Lung microvascular endothelial cell (primary cell): ENCODE data around the gene SPRYD7. TPM values are rescaled to one million over a fixed set of nuclear protein-coding genes. Genes with fewer than 3 reads are reported as not detected.
"Not testable (repeated sequence)": the region's sequence is repeated elsewhere in the genome, so short reads cannot be mapped to it uniquely, and the experiment has no call there.

Experiments used
- DNase-seq, 2 donors: peaks; one replicate each; pipeline versions ENCODE4 v3.0.0 to v3.0.0-alpha.2; 2010; ENCODE audit warnings: low read depth in 2 of 2
- total RNA-seq: library from RNA; depleted of rRNA; stranded (reverse); fragments of >200 nt; gene quantifications from 2 replicates; pipeline ENCODE4 v1.2.1, GENCODE V29; 2014

The SPRYD7 gene
- total RNA-seq, 1 donor from 2014 or later: 4.2 TPM

- DNase-seq: no peak
Observed at GRCh38 chr13:49933511-49933910, 2.6 kb downstream of the SPRYD7 start.

GRCh38 chr13:49932868-49933267 lies 3.3 kb downstream of the SPRYD7 start:
- no peak for DNase-seq

GRCh38 chr13:49932066-49932465 lies 4.1 kb downstream of the SPRYD7 start:
- no peak for DNase-seq

GRCh38 chr13:49927755-49928154 lies 8.4 kb downstream of the SPRYD7 start:
- DNase-seq: peak; percentile 4 to 60

GRCh38 chr13:49925881-49926418 lies 10.2 kb downstream of the SPRYD7 start:
- no peak for DNase-seq

- no peak for DNase-seq
Observed at GRCh38 chr13:49922301-49922700, 13.8 kb downstream of the SPRYD7 start.

- DNase-seq: not testable (repeated sequence)
Observed at GRCh38 chr13:49920969-49921368, 15.2 kb downstream of the SPRYD7 start.

GRCh38 chr13:49918106-49918505 lies 18.0 kb downstream of the SPRYD7 start:
- DNase-seq: not testable (repeated sequence)

- no peak for DNase-seq
Observed at GRCh38 chr13:49914947-49915346, 21.2 kb downstream of the SPRYD7 start.

- DNase-seq: peak; percentile 4 to 11
Observed at GRCh38 chr13:49908637-49909036, 27.5 kb downstream of the SPRYD7 start.

GRCh38 chr13:49904729-49905456 lies 31.2 kb downstream of the SPRYD7 start:
- no peak for DNase-seq

- DNase-seq: no peak
Observed at GRCh38 chr13:49898792-49899191, 37.3 kb downstream of the SPRYD7 start.

- no peak for DNase-seq
Observed at GRCh38 chr13:49897713-49898112, 38.4 kb downstream of the SPRYD7 start.

- no peak for DNase-seq
Observed at GRCh38 chr13:49895826-49896225, 40.3 kb downstream of the SPRYD7 start.

GRCh38 chr13:49893591-49893990 lies 42.5 kb downstream of the SPRYD7 start:
- DNase-seq: no peak

GRCh38 chr13:49890376-49890775 lies 45.8 kb downstream of the SPRYD7 start:
- DNase-seq: no peak

- DNase-seq: no peak
Observed at GRCh38 chr13:49878682-49879081, 57.5 kb downstream of the SPRYD7 start.

- DNase-seq: peak; percentile 5 to 8
Observed at GRCh38 chr13:49877629-49878218, 58.4 kb downstream of the SPRYD7 start.

GRCh38 chr13:49874430-49874829 lies 61.7 kb downstream of the SPRYD7 start:
- DNase-seq: no peak

GRCh38 chr13:49869519-49869918 lies 66.6 kb downstream of the SPRYD7 start:
- DNase-seq: peak; percentile 36 to 43

GRCh38 chr13:49867834-49868233 lies 68.3 kb downstream of the SPRYD7 start:
- peak in 1 of 2 donors; percentile 71 for DNase-seq

- DNase-seq: no peak
Observed at GRCh38 chr13:49865218-49865617, 70.9 kb downstream of the SPRYD7 start.

GRCh38 chr13:49864509-49864908 lies 71.6 kb downstream of the SPRYD7 start:
- DNase-seq: no peak
